ENCODE results near the gene RTN4R. TPM values are rescaled to one million over a fixed set of nuclear protein-coding genes. Genes with fewer than 3 reads are reported as not detected.
A peak's percentile ranks its signal among the peaks of the same experiment; 100 is the strongest.

RTN4R gene
- total RNA-seq, 6 donors from 2014 or later: 2.6 to 13.0 (median 9.0) TPM

- Histone ChIP-seq H3K9me3 (no peaks in the 10 kb centered on the region), H3K4me1 (peaks cover 0 to 13% (median 7%) of the 10 kb centered on the region in 4 donors), H3K4me3 (no peak overlapping the region), H3K27ac (no peak overlapping the region), H3K36me3 (no peaks in the 10 kb centered on the region), H3K27me3 (no peaks in the 10 kb centered on the region)
- ATAC-seq (ENCODE audit: low FRiP score in 2 of 2) (no peak), DNase-seq (peak in 1 of 2 donors; percentile 78)
- WGBS, 2 donors: 82 to 89% methylated on average over 7 to 17 of the region's 17 CpGs
- TF ChIP-seq CTCF (IDR thresholded peaks at IDR 0.05): no peak
- TF ChIP-seq POLR2A (IDR thresholded peaks at IDR 0.05): no peak
- no peak for TF ChIP-seq EP300 (IDR thresholded peaks at IDR 0.05)
- no peak for TF ChIP-seq POLR2AphosphoS5 (IDR thresholded peaks at IDR 0.05)
Observed at GRCh38 chr22:20231514-20232236, 36.4 kb downstream of the RTN4R start.

GRCh38 chr22:20230777-20231420 lies 37.2 kb downstream of the RTN4R start:
- Histone ChIP-seq H3K27me3 (no peaks in the 10 kb centered on the region), H3K9me3 (no peaks in the 10 kb centered on the region), H3K27ac (no peak overlapping the region), H3K36me3 (no peaks in the 10 kb centered on the region), H3K4me3 (no peak overlapping the region), H3K4me1 (peaks cover 0 to 13% (median 7%) of the 10 kb centered on the region in 4 donors)
- TF ChIP-seq CTCF (IDR thresholded peaks at IDR 0.05) (no peak), POLR2A (IDR thresholded peaks at IDR 0.05) (no peak), POLR2AphosphoS5 (IDR thresholded peaks at IDR 0.05) (no peak)
- DNase-seq: peak in 1 of 2 donors; percentile 63
- 82 to 85% methylated on average over 2 to 11 of the region's 11 CpGs for WGBS, 2 donors
- ATAC-seq (ENCODE audit: low FRiP score in 2 of 2): no peak

GRCh38 chr22:20229916-20230775 lies 38.0 kb downstream of the RTN4R start:
- no peak for TF ChIP-seq CTCF (IDR thresholded peaks at IDR 0.05)
- no peak for TF ChIP-seq POLR2AphosphoS5 (IDR thresholded peaks at IDR 0.05)
- TF ChIP-seq EP300 (IDR thresholded peaks at IDR 0.05): no peak
- no peak for TF ChIP-seq POLR2A (IDR thresholded peaks at IDR 0.05)

GRCh38 chr22:20228939-20229272 lies 39.2 kb downstream of the RTN4R start:
- Histone ChIP-seq H3K27me3 (no peaks in the 10 kb centered on the region), H3K4me1 (peaks cover 0 to 13% (median 7%) of the 10 kb centered on the region in 4 donors), H3K4me3 (no peak overlapping the region), H3K27ac (no peak overlapping the region), H3K36me3 (no peaks in the 10 kb centered on the region), H3K9me3 (no peaks in the 10 kb centered on the region)
- DNase-seq (no peak), ATAC-seq (ENCODE audit: low FRiP score in 2 of 2) (no peak)
- 92% methylated on average over 4 of the region's 5 CpGs; no CpG with 5 or more reads in 1 of the 2 donors for WGBS, 2 donors
- no peak for TF ChIP-seq CTCF (IDR thresholded peaks at IDR 0.05)
- no peak for TF ChIP-seq EP300 (IDR thresholded peaks at IDR 0.05)
- TF ChIP-seq POLR2AphosphoS5 (IDR thresholded peaks at IDR 0.05): no peak
- TF ChIP-seq POLR2A (IDR thresholded peaks at IDR 0.05): no peak

More at GRCh38 chr22:20229916-20230775, 38.0 kb downstream of the RTN4R start:
- Histone ChIP-seq H3K4me1 (peaks cover 0 to 13% (median 7%) of the 10 kb centered on the region in 4 donors), H3K27ac (no peak overlapping the region), H3K36me3 (no peaks in the 10 kb centered on the region), H3K9me3 (no peaks in the 10 kb centered on the region), H3K27me3 (no peaks in the 10 kb centered on the region), H3K4me3 (no peak overlapping the region)
- ATAC-seq (ENCODE audit: low FRiP score in 2 of 2) (no peak), DNase-seq (peak in 1 of 2 donors; percentile 65)
- 60 to 67% methylated on average over 19 of the region's 24 CpGs for WGBS, 2 donors

Measured in upper lobe of left lung (tissue), 6 donors.